PC-9 (cell line): ENCODE results near the gene TXNDC2. TPM values are rescaled to one million over a fixed set of nuclear protein-coding genes. Genes with fewer than 3 reads are reported as not detected.

Source experiments
- BruUV-seq: library from RNA; stranded (reverse); fragments of 400-500 nt; replicated peaks from 2 replicates; lab custom pipeline; 2021; lab: Mats Ljungman, UMichigan
- CTCF ChIA-PET: fragments of 300-600 bp; sonication (Branson Sonifier 250); formaldehyde crosslinking; loops from one replicate; lab custom pipeline; 2022; ENCODE audit warnings: antibody characterized with exemption; lab: Charles Lee
- POLR2A ChIA-PET: fragments of 300-600 bp; sonication (Branson Sonifier 250); formaldehyde crosslinking; loops from one replicate; lab custom pipeline; 2022; ENCODE audit warnings: antibody characterized with exemption; ENCODE audit not compliant: unreplicated experiment; lab: Charles Lee
- DNase-seq, 2 experiments: peaks; one replicate each; pipeline versions ENCODE4 v3.0.0 to v3.0.0-alpha.2; 2015 to 2022; ENCODE audit warnings: mixed read lengths in 1 of 2
- H2AFZ ChIP-seq: fragments of 200-600 bp; sonication (generic); 2 replicates; pipeline ENCODE4 v1.8.1; 2017; ENCODE audit warnings: antibody characterized with exemption
- H3F3A ChIP-seq: fragments of 200-600 bp; sonication (generic); 2 replicates; pipeline ENCODE4 v1.8.1; 2017; ENCODE audit warnings: antibody characterized with exemption, mild to moderate bottlenecking, low read depth; ENCODE audit not compliant: insufficient read depth
- H3K27ac ChIP-seq: fragments of 200-600 bp; sonication (generic); 2 replicates; pipeline ENCODE4 v1.6.1; 2016; ENCODE audit warnings: mixed run types
- H3K27me3 ChIP-seq: fragments of 200-600 bp; sonication (generic); 2 replicates; pipeline ENCODE4 v1.6.1; 2016; ENCODE audit warnings: low read depth, mixed run types; ENCODE audit not compliant: insufficient read depth
- H3K36me3 ChIP-seq: fragments of 200-600 bp; sonication (generic); 2 replicates; pipeline ENCODE4 v1.6.1; 2016; ENCODE audit warnings: low read depth, mixed run types
- H3K4me1 ChIP-seq: fragments of 200-600 bp; sonication (generic); replicated peaks from 2 replicates; pipeline ENCODE4 v1.6.1; 2016; ENCODE audit warnings: mixed run types; ENCODE audit not compliant: insufficient read depth
- H3K4me2 ChIP-seq: fragments of 200-600 bp; sonication (generic); 2 replicates; pipeline ENCODE4 v1.6.1; 2017; ENCODE audit warnings: mixed run types
- H3K4me3 ChIP-seq: fragments of 200-600 bp; sonication (generic); 2 replicates; pipeline ENCODE4 v1.6.1; 2016; ENCODE audit warnings: mixed run types
- H3K79me2 ChIP-seq: fragments of 200-600 bp; sonication (generic); 2 replicates; pipeline ENCODE4 v1.6.1; 2017; ENCODE audit warnings: low read depth, mixed run types
- H3K9me2 ChIP-seq: fragments of 200-600 bp; sonication (generic); 2 replicates; pipeline ENCODE4 v1.8.1; 2017; ENCODE audit warnings: mild to moderate bottlenecking; ENCODE audit not compliant: insufficient read depth
- H3K9me3 ChIP-seq: fragments of 200-600 bp; sonication (generic); 2 replicates; pipeline ENCODE4 v1.8.1; 2016; ENCODE audit warnings: low read depth; ENCODE audit not compliant: insufficient read depth
- H4K20me1 ChIP-seq: fragments of 200-600 bp; sonication (generic); 2 replicates; pipeline ENCODE4 v1.8.1; 2017; ENCODE audit not compliant: insufficient read depth
- EZH2 ChIP-seq: fragments of 200-600 bp; sonication (generic); IDR thresholded peaks from 2 replicates; pipeline ENCODE4 v1.8.0; 2017; ENCODE audit warnings: antibody characterized with exemption, low read depth
- intact Hi-C: fragments of 100-400 bp; cut with micrococcal nuclease; formaldehyde crosslinking; loops from one replicate; pipeline ENCODE4 v1.10.0; 2022; ENCODE audit not compliant: unreplicated experiment
- total RNA-seq: library from RNA; stranded (reverse); gene quantifications from 2 replicates; pipeline ENCODE4 v1.2.3, GENCODE V29; 2021
- TF ChIP-seq, protein P1 (sequence below): fragments of 200-600 bp; sonication (generic); conservative IDR thresholded peaks from 2 replicates; pipeline ENCODE4 v1.6.1; 2017; ENCODE audit warnings: mixed run types, antibody characterized with exemption, mild to moderate bottlenecking, moderate library complexity

Gene TXNDC2
- total RNA-seq, 1 experiment from 2014 or later, result 0.11 TPM

DNA sequence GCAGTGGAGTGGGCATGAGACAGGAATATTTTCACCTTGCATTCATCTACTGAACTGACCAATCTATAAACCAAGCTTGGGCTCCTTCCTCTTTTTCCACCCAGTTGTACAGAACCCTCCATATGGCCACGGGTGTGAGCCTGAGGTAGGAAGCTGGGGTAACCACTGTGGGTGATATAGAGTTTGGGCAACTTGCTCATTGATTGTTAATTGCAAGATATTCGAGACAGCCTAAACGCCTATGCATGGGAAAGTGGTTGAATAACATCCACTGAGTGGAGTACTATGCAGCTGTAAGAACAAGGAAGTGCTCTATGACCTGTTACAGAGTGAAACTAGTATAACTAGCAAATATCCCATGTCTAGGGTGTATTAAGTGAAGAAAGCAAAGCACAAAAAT, 20.7 kb downstream of the TXNDC2 start:
- intact Hi-C loops, result no loop called here
- Histone ChIP-seq H3K9me2 (no peaks in the 10 kb centered on the region), H3K4me3 (no peak overlapping the region), H3K27me3 (no peaks in the 10 kb centered on the region), H3K4me1 (no peaks in the 10 kb centered on the region), H3K27ac (no peak overlapping the region), H4K20me1 (no peaks in the 10 kb centered on the region), H2AFZ (no peak overlapping the region), H3K36me3 (no peaks in the 10 kb centered on the region), H3K79me2 (no peaks in the 10 kb centered on the region), H3K4me2 (no peak overlapping the region), H3K9me3 (no peaks in the 10 kb centered on the region), H3F3A (no peaks in the 10 kb centered on the region)
- BruUV-seq, result no TSS peak
- TF ChIP-seq EZH2, result no peak
- no peak for DNase-seq
- ChIA-PET POLR2A (no interaction called here), CTCF (no interaction called here)

DNA sequence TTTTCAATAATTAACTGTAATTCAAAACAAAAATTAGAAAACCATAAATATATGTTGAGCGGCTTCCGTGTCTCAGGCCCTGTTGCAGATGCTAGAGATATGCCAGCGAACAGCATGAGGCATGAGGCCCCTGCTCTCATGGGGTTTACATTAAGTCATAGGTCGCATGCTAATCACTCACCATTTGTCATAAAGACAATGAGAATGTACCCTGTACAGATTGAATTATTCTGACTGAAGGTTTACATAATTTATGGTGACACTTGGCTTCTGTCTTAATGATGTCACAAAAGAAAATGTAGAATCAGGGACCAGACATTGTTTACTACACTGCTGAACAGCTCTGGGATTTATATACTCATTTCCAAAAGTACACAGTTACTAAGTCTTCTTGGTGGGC, 22.1 kb downstream of the TXNDC2 start:
- Histone ChIP-seq H3K9me3 (no peaks in the 10 kb centered on the region), H3K27me3 (no peaks in the 10 kb centered on the region), H3K4me2 (no peak overlapping the region), H3F3A (peaks cover 4% of the 10 kb centered on the region), H2AFZ (no peak overlapping the region), H3K79me2 (no peaks in the 10 kb centered on the region), H3K36me3 (no peaks in the 10 kb centered on the region), H3K9me2 (no peaks in the 10 kb centered on the region), H4K20me1 (no peaks in the 10 kb centered on the region), H3K4me1 (peaks cover 5% of the 10 kb centered on the region), H3K4me3 (no peak overlapping the region), H3K27ac (no peak overlapping the region)
- no TSS peak for BruUV-seq
- intact Hi-C loops, result no loop called here
- CTCF ChIA-PET, result no interaction called here
- POLR2A ChIA-PET, result no interaction called here
- TF ChIP-seq EZH2, result no peak
- TF ChIP-seq, protein P1, sequence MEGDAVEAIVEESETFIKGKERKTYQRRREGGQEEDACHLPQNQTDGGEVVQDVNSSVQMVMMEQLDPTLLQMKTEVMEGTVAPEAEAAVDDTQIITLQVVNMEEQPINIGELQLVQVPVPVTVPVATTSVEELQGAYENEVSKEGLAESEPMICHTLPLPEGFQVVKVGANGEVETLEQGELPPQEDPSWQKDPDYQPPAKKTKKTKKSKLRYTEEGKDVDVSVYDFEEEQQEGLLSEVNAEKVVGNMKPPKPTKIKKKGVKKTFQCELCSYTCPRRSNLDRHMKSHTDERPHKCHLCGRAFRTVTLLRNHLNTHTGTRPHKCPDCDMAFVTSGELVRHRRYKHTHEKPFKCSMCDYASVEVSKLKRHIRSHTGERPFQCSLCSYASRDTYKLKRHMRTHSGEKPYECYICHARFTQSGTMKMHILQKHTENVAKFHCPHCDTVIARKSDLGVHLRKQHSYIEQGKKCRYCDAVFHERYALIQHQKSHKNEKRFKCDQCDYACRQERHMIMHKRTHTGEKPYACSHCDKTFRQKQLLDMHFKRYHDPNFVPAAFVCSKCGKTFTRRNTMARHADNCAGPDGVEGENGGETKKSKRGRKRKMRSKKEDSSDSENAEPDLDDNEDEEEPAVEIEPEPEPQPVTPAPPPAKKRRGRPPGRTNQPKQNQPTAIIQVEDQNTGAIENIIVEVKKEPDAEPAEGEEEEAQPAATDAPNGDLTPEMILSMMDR, result no peak
- DNase-seq, result no peak

GRCh38 chr18:9910071-9910470, 24.3 kb downstream of the TXNDC2 start:
- H3K36me3 ChIP-seq, result no peaks in the 10 kb centered on the region
- no peak overlapping the region for H2AFZ ChIP-seq
- no peak overlapping the region for H3K27ac ChIP-seq
- no peak overlapping the region for H3K4me2 ChIP-seq
- H3F3A ChIP-seq, result peaks cover 8% of the 10 kb centered on the region
- ChIA-PET CTCF (interaction anchor here (0.6 kb wide), 1 partner anchor 543 kb away, joined by 5 read pairs; no protein-coding TSS in a partner anchor), POLR2A (no interaction called here)
- no TSS peak for BruUV-seq
- intact Hi-C loops, result loop anchor here (5.0 to 10.0 kb wide), 2 partner anchors 295 to 1947 kb away; partner anchors contain the start of gene PPP4R1
- peaks cover 1% of the 10 kb centered on the region; the same call in 1 of the 2 replicates for H4K20me1 ChIP-seq
- no peaks in the 10 kb centered on the region for H3K9me2 ChIP-seq
- TF ChIP-seq, protein P1, result no peak
- TF ChIP-seq EZH2, result no peak
- no peaks in the 10 kb centered on the region for H3K27me3 ChIP-seq
- H3K79me2 ChIP-seq, result peaks cover 9% of the 10 kb centered on the region
- DNase-seq, result no peak
- H3K4me3 ChIP-seq, result no peak overlapping the region
- H3K4me1 ChIP-seq, result peaks cover 8% of the 10 kb centered on the region
- no peaks in the 10 kb centered on the region for H3K9me3 ChIP-seq

GRCh38 chr18:9910661-9911060, 24.9 kb downstream of the TXNDC2 start:
- Histone ChIP-seq H3K4me2 (no peak overlapping the region), H4K20me1 (peaks cover 7% of the 10 kb centered on the region), H3F3A (peaks cover 14% of the 10 kb centered on the region), H3K9me2 (no peaks in the 10 kb centered on the region), H3K79me2 (peaks cover 15% of the 10 kb centered on the region), H3K4me1 (peaks cover 8% of the 10 kb centered on the region), H2AFZ (no peak overlapping the region), H3K27ac (no peak overlapping the region), H3K36me3 (no peaks in the 10 kb centered on the region), H3K9me3 (no peaks in the 10 kb centered on the region), H3K4me3 (no peak overlapping the region), H3K27me3 (no peaks in the 10 kb centered on the region)
- intact Hi-C loops, result loop anchor here (5.0 to 10.0 kb wide), 2 partner anchors 296 to 1947 kb away; partner anchors contain the start of gene PPP4R1
- TF ChIP-seq EZH2, result no peak
- TF ChIP-seq, protein P1, result no peak
- no TSS peak for BruUV-seq
- DNase-seq, result no peak
- ChIA-PET CTCF (interaction anchor here (0.6 kb wide), 1 partner anchor 544 kb away, joined by 5 read pairs; no protein-coding TSS in a partner anchor), POLR2A (no interaction called here)
